Measurements from ENCODE around the gene SLC8A2.

The SLC8A2 gene

DNA sequence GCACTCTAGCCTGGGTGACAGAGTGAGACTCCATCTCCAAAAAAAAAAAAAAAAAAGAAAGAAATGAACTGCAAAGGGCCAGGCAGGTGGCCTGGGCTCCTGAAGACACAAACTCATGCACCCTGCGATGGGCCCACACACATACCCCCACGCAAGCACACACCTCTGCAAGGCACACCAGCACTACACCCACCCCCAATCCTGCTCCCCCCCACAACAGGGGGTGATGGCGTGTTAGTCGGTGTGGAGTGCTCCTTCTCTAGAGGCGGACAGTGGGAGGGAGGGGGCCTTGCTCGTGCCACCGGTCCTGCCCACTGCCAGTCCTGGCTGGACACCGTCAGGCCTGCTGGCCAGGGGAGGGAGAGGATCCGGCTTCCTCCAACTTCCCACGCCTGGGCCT is 1.6 kb upstream of the SLC8A2 start:
- Histone ChIP-seq H2AK5ac (ENCODE audit: low read depth, low read length) (peak overlapping the region; percentile 74), H2BK5ac (ENCODE audit: low read length) (no peak overlapping the region), H2BK120ac (ENCODE audit: low read depth, low read length) (peak overlapping the region; percentile 57), H3K27me3 (ENCODE audit: control insufficient read depth in 3 of 3, insufficient read depth in 3 of 3, low read depth in 1 of 3, low read length in 3 of 3) (peaks cover 0 to 25% (median 3%) of the 10 kb centered on the region in 3 experiments), H3K4me2 (ENCODE audit: insufficient read depth, low read length, poor library complexity, severe bottlenecking) (no peak overlapping the region), H3K18ac (ENCODE audit: low read length) (no peak overlapping the region), H3K23ac (ENCODE audit: low read depth, low read length, poor library complexity) (peak overlapping the region; percentile 89), H3K4me1 (ENCODE audit: control insufficient read depth in 2 of 2, insufficient read depth in 1 of 2, low read depth in 1 of 2, low read length in 2 of 2) (peaks cover 9 to 26% of the 10 kb centered on the region in 2 donors), H4K8ac (ENCODE audit: low read depth, low read length) (no peak overlapping the region), H3K9me3 (replicated peaks in 1 of 2; ENCODE audit: control insufficient read depth in 2 of 2, insufficient read depth in 1 of 2, low read depth in 1 of 2, low read length in 2 of 2) (no peaks in the 10 kb centered on the region), H4K91ac (ENCODE audit: low read depth, low read length, poor library complexity) (no peak overlapping the region), H3K4me3 (ENCODE audit: low read length in 2 of 2) (peak overlapping the region in 1 of 2 donors; percentile 1), H3K4ac (ENCODE audit: low read length) (no peak overlapping the region), H3K36me3 (replicated peaks in 1 of 2; ENCODE audit: control insufficient read depth in 2 of 2, insufficient read depth in 2 of 2, low read length in 2 of 2) (no peaks in the 10 kb centered on the region), H3K9ac (ENCODE audit: low read depth, low read length, poor library complexity) (no peak overlapping the region), H2BK12ac (ENCODE audit: low read length) (no peak overlapping the region), H3K14ac (ENCODE audit: low read length) (peak overlapping the region; percentile 38), H3K79me1 (ENCODE audit: low read depth, low read length) (peaks cover 1% of the 10 kb centered on the region), H3K27ac (replicated peaks; ENCODE audit: low read length) (no peak overlapping the region), H2AFZ (ENCODE audit: low read length) (no peak overlapping the region), H2BK15ac (ENCODE audit: low read length) (no peak overlapping the region)
- no CpG with 5 or more reads among the region's 10 CpGs for WGBS, 2 donors (ENCODE audit: extremely low coverage in 2 of 2, insufficient read length in 2 of 2, insufficient replicate concordance in 1 of 2)
- DNase-seq (ENCODE audit: low spot score): no peak

DNA sequence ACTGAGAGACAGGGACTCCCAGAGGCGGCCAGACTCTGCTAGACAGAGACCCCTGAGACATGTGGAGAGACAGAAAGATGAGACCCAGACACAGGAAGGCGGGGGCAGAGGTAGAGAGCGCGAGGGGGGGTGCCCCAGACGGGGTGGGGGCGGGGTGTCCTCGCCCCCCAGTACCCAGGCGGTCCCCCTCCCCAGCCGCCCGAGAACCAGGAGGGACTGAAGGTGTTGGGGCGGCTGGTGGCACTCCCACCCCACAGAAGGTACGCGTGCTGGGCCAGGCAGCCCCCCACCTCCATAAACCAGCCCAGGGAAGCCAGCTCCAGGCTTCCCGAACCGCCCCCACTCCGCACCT is 336 bp downstream of the SLC8A2 start:
- Histone ChIP-seq H3K4me1 (ENCODE audit: control insufficient read depth in 2 of 2, insufficient read depth in 1 of 2, low read depth in 1 of 2, low read length in 2 of 2) (peaks cover 9 to 30% of the 10 kb centered on the region in 2 donors), H3K27me3 (ENCODE audit: control insufficient read depth in 3 of 3, insufficient read depth in 3 of 3, low read depth in 1 of 3, low read length in 3 of 3) (peaks cover 0 to 25% (median 3%) of the 10 kb centered on the region in 3 experiments), H3K14ac (ENCODE audit: low read length) (peak overlapping the region; percentile 56), H3K27ac (replicated peaks; ENCODE audit: low read length) (no peak overlapping the region), H3K23ac (ENCODE audit: low read depth, low read length, poor library complexity) (no peak overlapping the region), H3K4me2 (ENCODE audit: insufficient read depth, low read length, poor library complexity, severe bottlenecking) (peak overlapping the region; percentile 80), H2BK120ac (ENCODE audit: low read depth, low read length) (no peak overlapping the region), H2BK15ac (ENCODE audit: low read length) (peak overlapping the region; percentile 92), H4K8ac (ENCODE audit: low read depth, low read length) (no peak overlapping the region), H2AK5ac (ENCODE audit: low read depth, low read length) (peak overlapping the region; percentile 88), H2BK5ac (ENCODE audit: low read length) (peak overlapping the region; percentile 66), H2AFZ (ENCODE audit: low read length) (peak overlapping the region; percentile 89), H3K4ac (ENCODE audit: low read length) (no peak overlapping the region), H4K91ac (ENCODE audit: low read depth, low read length, poor library complexity) (no peak overlapping the region), H3K9ac (ENCODE audit: low read depth, low read length, poor library complexity) (peak overlapping the region; percentile 60), H3K18ac (ENCODE audit: low read length) (peak overlapping the region; percentile 95), H3K79me1 (ENCODE audit: low read depth, low read length) (peaks cover 1% of the 10 kb centered on the region), H2BK12ac (ENCODE audit: low read length) (no peak overlapping the region), H3K9me3 (replicated peaks in 1 of 2; ENCODE audit: control insufficient read depth in 2 of 2, insufficient read depth in 1 of 2, low read depth in 1 of 2, low read length in 2 of 2) (no peaks in the 10 kb centered on the region), H3K4me3 (ENCODE audit: low read length in 2 of 2) (peak overlapping the region in 1 of 2 donors; percentile 81), H3K36me3 (replicated peaks in 1 of 2; ENCODE audit: control insufficient read depth in 2 of 2, insufficient read depth in 2 of 2, low read length in 2 of 2) (no peaks in the 10 kb centered on the region)
- DNase-seq (ENCODE audit: low spot score): no peak
- no CpG with 5 or more reads among the region's 16 CpGs for WGBS, 2 donors (ENCODE audit: extremely low coverage in 2 of 2, insufficient read length in 2 of 2, insufficient replicate concordance in 1 of 2)

DNA sequence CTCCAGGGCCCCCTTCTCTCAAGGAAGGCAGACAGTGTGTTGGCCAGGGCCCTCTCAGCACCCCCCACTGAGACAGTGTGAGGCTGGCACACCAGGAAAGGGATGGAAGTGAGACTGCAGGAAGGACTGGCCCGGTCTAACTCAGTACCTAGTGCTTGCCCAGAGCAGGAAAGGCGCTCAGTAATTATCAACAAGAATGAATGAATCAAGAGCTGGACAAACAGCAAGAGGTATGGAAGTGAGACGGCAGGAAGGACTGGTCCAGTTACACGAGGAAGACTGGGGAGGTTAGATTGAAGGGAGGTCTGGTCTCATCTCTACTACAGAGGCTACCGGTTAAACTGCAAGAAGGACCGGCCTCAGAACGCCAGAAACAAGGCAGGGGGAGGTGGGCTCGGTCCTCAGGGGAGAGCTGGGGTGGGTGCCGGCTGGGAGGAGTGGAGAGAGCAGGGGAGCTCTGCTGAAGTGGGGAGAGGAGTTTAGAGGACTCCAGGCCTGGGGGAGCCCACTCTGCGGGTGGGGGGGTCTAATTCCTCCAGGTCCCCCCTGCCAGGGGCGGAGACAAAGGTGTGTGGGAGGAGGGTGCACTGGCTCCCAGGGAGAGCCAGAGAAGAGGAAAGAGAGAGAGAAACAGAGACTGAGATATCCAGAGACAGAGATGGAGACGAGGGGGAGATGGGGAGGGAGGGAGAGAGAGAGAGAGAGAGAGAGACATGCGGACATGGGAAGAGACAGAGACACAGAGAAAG is 1.1 kb downstream of the SLC8A2 start:
- peaks cover 0 to 25% (median 3%) of the 10 kb centered on the region in 3 experiments for H3K27me3 ChIP-seq (ENCODE audit: control insufficient read depth in 3 of 3, insufficient read depth in 3 of 3, low read depth in 1 of 3, low read length in 3 of 3)
- H3K18ac ChIP-seq (ENCODE audit: low read length): peak overlapping the region; percentile 84
- peak overlapping the region; percentile 50 for H3K9ac ChIP-seq (ENCODE audit: low read depth, low read length, poor library complexity)
- no peaks in the 10 kb centered on the region for H3K9me3 ChIP-seq (replicated peaks in 1 of 2; ENCODE audit: control insufficient read depth in 2 of 2, insufficient read depth in 1 of 2, low read depth in 1 of 2, low read length in 2 of 2)
- H3K4me2 ChIP-seq (ENCODE audit: insufficient read depth, low read length, poor library complexity, severe bottlenecking): peak overlapping the region; percentile 80
- peak overlapping the region; percentile 97 for H2BK15ac ChIP-seq (ENCODE audit: low read length)
- no peak overlapping the region for H3K27ac ChIP-seq (replicated peaks; ENCODE audit: low read length)
- H2BK12ac ChIP-seq (ENCODE audit: low read length): no peak overlapping the region
- peaks cover 9 to 30% of the 10 kb centered on the region in 2 donors for H3K4me1 ChIP-seq (ENCODE audit: control insufficient read depth in 2 of 2, insufficient read depth in 1 of 2, low read depth in 1 of 2, low read length in 2 of 2)
- peaks cover 1% of the 10 kb centered on the region for H3K79me1 ChIP-seq (ENCODE audit: low read depth, low read length)
- H2BK120ac ChIP-seq (ENCODE audit: low read depth, low read length): no peak overlapping the region
- H2BK5ac ChIP-seq (ENCODE audit: low read length): peak overlapping the region; percentile 66
- H2AK5ac ChIP-seq (ENCODE audit: low read depth, low read length): peak overlapping the region; percentile 93
- peak overlapping the region in 1 of 2 donors; percentile 81 for H3K4me3 ChIP-seq (ENCODE audit: low read length in 2 of 2)
- H4K8ac ChIP-seq (ENCODE audit: low read depth, low read length): no peak overlapping the region
- no peaks in the 10 kb centered on the region for H3K36me3 ChIP-seq (replicated peaks in 1 of 2; ENCODE audit: control insufficient read depth in 2 of 2, insufficient read depth in 2 of 2, low read length in 2 of 2)
- H3K4ac ChIP-seq (ENCODE audit: low read length): no peak overlapping the region
- no peak overlapping the region for H3K23ac ChIP-seq (ENCODE audit: low read depth, low read length, poor library complexity)
- no peak overlapping the region for H2AFZ ChIP-seq (ENCODE audit: low read length)
- peak overlapping the region; percentile 31 for H3K14ac ChIP-seq (ENCODE audit: low read length)
- WGBS, 2 donors (ENCODE audit: extremely low coverage in 2 of 2, insufficient read length in 2 of 2, insufficient replicate concordance in 1 of 2): no CpG with 5 or more reads among the region's 13 CpGs
- DNase-seq (ENCODE audit: low spot score): no peak
- H4K91ac ChIP-seq (ENCODE audit: low read depth, low read length, poor library complexity): no peak overlapping the region

DNA sequence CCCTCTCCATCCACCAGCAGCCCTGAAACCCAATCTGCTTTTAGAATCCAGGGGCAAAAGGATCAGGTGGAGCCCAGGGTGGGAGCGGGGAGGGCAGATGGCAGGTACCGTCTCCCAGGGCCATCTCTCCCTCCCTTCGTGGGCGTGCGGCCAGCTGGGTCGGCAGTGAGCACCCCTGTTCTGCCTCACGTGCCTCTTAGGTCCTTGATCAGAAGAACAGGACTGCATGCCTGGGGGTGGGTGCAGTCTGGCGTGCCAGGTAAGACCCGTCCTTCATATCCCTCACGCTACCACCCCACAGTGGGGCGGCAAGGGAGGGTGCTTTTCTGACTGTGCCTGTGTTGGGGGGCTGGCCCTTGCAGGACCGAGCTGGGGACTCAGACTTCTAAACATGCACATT is 2.0 kb downstream of the SLC8A2 start:
- no peak overlapping the region for H4K8ac ChIP-seq (ENCODE audit: low read depth, low read length)
- peak overlapping the region; percentile 4 for H3K4ac ChIP-seq (ENCODE audit: low read length)
- H2BK5ac ChIP-seq (ENCODE audit: low read length): peak overlapping the region; percentile 77
- no peaks in the 10 kb centered on the region for H3K36me3 ChIP-seq (replicated peaks in 1 of 2; ENCODE audit: control insufficient read depth in 2 of 2, insufficient read depth in 2 of 2, low read length in 2 of 2)
- peaks cover 9 to 30% of the 10 kb centered on the region in 2 donors for H3K4me1 ChIP-seq (ENCODE audit: control insufficient read depth in 2 of 2, insufficient read depth in 1 of 2, low read depth in 1 of 2, low read length in 2 of 2)
- peak overlapping the region; percentile 14 for H3K4me2 ChIP-seq (ENCODE audit: insufficient read depth, low read length, poor library complexity, severe bottlenecking)
- peak overlapping the region; percentile 67 for H3K14ac ChIP-seq (ENCODE audit: low read length)
- H2AK5ac ChIP-seq (ENCODE audit: low read depth, low read length): peak overlapping the region; percentile 93
- H3K9me3 ChIP-seq (replicated peaks in 1 of 2; ENCODE audit: control insufficient read depth in 2 of 2, insufficient read depth in 1 of 2, low read depth in 1 of 2, low read length in 2 of 2): no peaks in the 10 kb centered on the region
- no peak overlapping the region for H2BK120ac ChIP-seq (ENCODE audit: low read depth, low read length)
- DNase-seq (ENCODE audit: low spot score): no peak
- no CpG with 5 or more reads among the region's 12 CpGs for WGBS, 2 donors (ENCODE audit: extremely low coverage in 2 of 2, insufficient read length in 2 of 2, insufficient replicate concordance in 1 of 2)
- H2AFZ ChIP-seq (ENCODE audit: low read length): no peak overlapping the region
- peak overlapping the region; percentile 93 for H2BK12ac ChIP-seq (ENCODE audit: low read length)
- H3K27ac ChIP-seq (replicated peaks; ENCODE audit: low read length): no peak overlapping the region
- peaks cover 0 to 25% (median 3%) of the 10 kb centered on the region in 3 experiments for H3K27me3 ChIP-seq (ENCODE audit: control insufficient read depth in 3 of 3, insufficient read depth in 3 of 3, low read depth in 1 of 3, low read length in 3 of 3)
- peak overlapping the region; percentile 11 for H4K91ac ChIP-seq (ENCODE audit: low read depth, low read length, poor library complexity)
- H3K4me3 ChIP-seq (ENCODE audit: low read length in 2 of 2): no peak overlapping the region
- H3K9ac ChIP-seq (ENCODE audit: low read depth, low read length, poor library complexity): peak overlapping the region; percentile 79
- peak overlapping the region; percentile 97 for H2BK15ac ChIP-seq (ENCODE audit: low read length)
- no peaks in the 10 kb centered on the region for H3K79me1 ChIP-seq (ENCODE audit: low read depth, low read length)
- H3K23ac ChIP-seq (ENCODE audit: low read depth, low read length, poor library complexity): peak overlapping the region; percentile 92
- peak overlapping the region; percentile 84 for H3K18ac ChIP-seq (ENCODE audit: low read length)

Data from neuronal stem cell (in vitro differentiated cells).